Osteocyte (in vitro differentiated cells): ENCODE results near the gene ZBTB40. TPM values are rescaled to one million over a fixed set of nuclear protein-coding genes. Genes with fewer than 3 reads are reported as not detected.

Experiments used
- DNase-seq: peaks from one replicate; pipeline ENCODE4 v3.0.0; 2021; ENCODE audit warnings: mixed read lengths; ENCODE audit not compliant: unreplicated experiment; ENCODE audit errors: extremely low spot score
- H3K27ac Mint-ChIP-seq: one replicate; pipeline ENCODE4 v1.8.0; 2021; ENCODE audit warnings: mild to moderate bottlenecking, mixed read lengths; ENCODE audit not compliant: unreplicated experiment
- H3K27me3 Mint-ChIP-seq: one replicate; pipeline ENCODE4 v1.8.0; 2021; ENCODE audit warnings: mixed read lengths; ENCODE audit not compliant: unreplicated experiment
- H3K36me3 Mint-ChIP-seq: one replicate; pipeline ENCODE4 v1.8.0; 2021; ENCODE audit warnings: mixed read lengths; ENCODE audit not compliant: unreplicated experiment
- H3K4me1 Mint-ChIP-seq: one replicate; pipeline ENCODE4 v1.8.0; 2021; ENCODE audit warnings: mixed read lengths; ENCODE audit not compliant: unreplicated experiment
- H3K4me3 Mint-ChIP-seq: one replicate; pipeline ENCODE4 v1.8.0; 2021; ENCODE audit warnings: mild to moderate bottlenecking, moderate library complexity, mixed read lengths; ENCODE audit not compliant: unreplicated experiment
- H3K9me3 Mint-ChIP-seq: one replicate; pipeline ENCODE4 v1.8.0; 2021; ENCODE audit warnings: mixed read lengths; ENCODE audit not compliant: unreplicated experiment
- total RNA-seq: library from RNA; stranded (reverse); gene quantifications from 2 replicates; pipeline ENCODE4 v1.2.1, GENCODE V29; 2021
- TF ChIP-seq, protein P1 (sequence below): fragments of 200-600 bp; sonication (generic); IDR thresholded peaks from 2 replicates; pipeline ENCODE4 v1.5.0; 2021; ENCODE audit warnings: antibody characterized with exemption, mild to moderate bottlenecking, moderate library complexity

Gene ZBTB40
- total RNA-seq, 1 donor from 2014 or later: 23.6 TPM

DNA sequence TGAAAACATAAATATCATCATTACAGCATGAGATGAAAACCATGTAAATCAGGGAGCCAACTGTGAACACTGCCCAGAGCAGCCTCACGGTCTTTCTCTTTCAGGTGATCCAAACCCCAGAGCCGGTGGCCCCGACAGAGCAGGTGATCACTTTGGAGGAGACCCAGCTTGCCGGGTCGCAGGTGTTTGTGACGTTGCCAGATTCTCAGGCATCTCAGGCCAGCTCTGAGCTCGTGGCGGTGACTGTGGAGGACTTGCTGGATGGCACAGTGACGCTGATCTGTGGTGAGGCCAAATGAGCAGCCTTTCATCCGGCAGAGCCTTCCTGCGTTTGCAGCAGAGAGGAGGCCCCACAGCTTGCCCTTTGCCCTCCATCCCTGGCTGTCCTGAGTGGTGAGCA lies 74.4 kb downstream of the ZBTB40 start:
- no peak overlapping the region for H3K4me3 Mint-ChIP-seq
- DNase-seq: no peak
- no peaks in the 10 kb centered on the region for H3K4me1 Mint-ChIP-seq
- TF ChIP-seq, protein P1, sequence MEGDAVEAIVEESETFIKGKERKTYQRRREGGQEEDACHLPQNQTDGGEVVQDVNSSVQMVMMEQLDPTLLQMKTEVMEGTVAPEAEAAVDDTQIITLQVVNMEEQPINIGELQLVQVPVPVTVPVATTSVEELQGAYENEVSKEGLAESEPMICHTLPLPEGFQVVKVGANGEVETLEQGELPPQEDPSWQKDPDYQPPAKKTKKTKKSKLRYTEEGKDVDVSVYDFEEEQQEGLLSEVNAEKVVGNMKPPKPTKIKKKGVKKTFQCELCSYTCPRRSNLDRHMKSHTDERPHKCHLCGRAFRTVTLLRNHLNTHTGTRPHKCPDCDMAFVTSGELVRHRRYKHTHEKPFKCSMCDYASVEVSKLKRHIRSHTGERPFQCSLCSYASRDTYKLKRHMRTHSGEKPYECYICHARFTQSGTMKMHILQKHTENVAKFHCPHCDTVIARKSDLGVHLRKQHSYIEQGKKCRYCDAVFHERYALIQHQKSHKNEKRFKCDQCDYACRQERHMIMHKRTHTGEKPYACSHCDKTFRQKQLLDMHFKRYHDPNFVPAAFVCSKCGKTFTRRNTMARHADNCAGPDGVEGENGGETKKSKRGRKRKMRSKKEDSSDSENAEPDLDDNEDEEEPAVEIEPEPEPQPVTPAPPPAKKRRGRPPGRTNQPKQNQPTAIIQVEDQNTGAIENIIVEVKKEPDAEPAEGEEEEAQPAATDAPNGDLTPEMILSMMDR: no peak
- no peaks in the 10 kb centered on the region for H3K9me3 Mint-ChIP-seq
- no peak overlapping the region for H3K27ac Mint-ChIP-seq
- no peaks in the 10 kb centered on the region for H3K27me3 Mint-ChIP-seq
- peaks cover 51% of the 10 kb centered on the region for H3K36me3 Mint-ChIP-seq

DNA sequence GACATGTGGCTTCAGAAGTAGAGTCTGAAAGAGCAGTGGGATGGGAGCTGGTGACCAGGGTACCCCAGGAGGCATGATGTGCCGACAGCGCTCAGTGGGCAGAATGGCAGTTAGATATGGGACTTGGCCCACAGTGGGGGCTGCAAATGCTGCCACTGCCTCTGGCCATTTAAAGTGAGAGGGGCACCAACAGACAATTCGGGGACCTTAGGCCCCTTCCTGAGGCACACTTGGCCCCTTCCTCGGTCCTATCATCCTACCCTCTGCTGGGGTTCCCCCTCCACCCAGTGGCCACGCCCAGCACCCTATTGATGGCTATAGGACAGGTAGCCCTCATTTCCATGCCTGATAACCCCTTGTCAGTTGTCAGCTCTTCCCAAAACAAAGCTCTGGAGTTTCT lies 75.0 kb downstream of the ZBTB40 start:
- TF ChIP-seq, protein P1: no peak
- H3K9me3 Mint-ChIP-seq: no peaks in the 10 kb centered on the region
- H3K36me3 Mint-ChIP-seq: peaks cover 48% of the 10 kb centered on the region
- no peak for DNase-seq
- H3K27me3 Mint-ChIP-seq: no peaks in the 10 kb centered on the region
- H3K4me3 Mint-ChIP-seq: no peak overlapping the region
- no peaks in the 10 kb centered on the region for H3K4me1 Mint-ChIP-seq
- H3K27ac Mint-ChIP-seq: no peak overlapping the region

DNA sequence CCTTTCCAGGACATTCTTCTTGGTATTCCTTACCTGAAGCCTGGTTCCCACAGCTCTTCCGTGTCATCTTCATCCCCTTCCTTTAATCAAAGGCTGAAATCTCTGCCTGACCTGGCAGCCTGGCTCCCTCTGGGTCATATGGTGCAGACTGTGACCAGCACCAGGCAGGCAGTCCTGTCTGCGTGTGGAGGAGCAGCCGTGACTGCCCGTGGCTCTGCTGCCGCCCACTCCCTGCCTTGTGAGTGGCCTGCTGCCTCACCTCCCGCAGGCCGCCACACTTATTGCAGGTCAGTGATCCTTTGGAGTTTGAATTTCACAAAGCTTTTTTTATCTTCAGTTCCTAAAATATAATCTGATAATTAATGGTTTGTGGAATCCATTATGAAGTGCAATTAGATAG lies 75.5 kb downstream of the ZBTB40 start:
- Mint-ChIP-seq H3K4me3 (no peak overlapping the region), H3K9me3 (no peaks in the 10 kb centered on the region), H3K36me3 (peaks cover 44% of the 10 kb centered on the region), H3K27me3 (no peaks in the 10 kb centered on the region), H3K4me1 (no peaks in the 10 kb centered on the region), H3K27ac (no peak overlapping the region)
- TF ChIP-seq, protein P1: no peak
- DNase-seq: no peak

DNA sequence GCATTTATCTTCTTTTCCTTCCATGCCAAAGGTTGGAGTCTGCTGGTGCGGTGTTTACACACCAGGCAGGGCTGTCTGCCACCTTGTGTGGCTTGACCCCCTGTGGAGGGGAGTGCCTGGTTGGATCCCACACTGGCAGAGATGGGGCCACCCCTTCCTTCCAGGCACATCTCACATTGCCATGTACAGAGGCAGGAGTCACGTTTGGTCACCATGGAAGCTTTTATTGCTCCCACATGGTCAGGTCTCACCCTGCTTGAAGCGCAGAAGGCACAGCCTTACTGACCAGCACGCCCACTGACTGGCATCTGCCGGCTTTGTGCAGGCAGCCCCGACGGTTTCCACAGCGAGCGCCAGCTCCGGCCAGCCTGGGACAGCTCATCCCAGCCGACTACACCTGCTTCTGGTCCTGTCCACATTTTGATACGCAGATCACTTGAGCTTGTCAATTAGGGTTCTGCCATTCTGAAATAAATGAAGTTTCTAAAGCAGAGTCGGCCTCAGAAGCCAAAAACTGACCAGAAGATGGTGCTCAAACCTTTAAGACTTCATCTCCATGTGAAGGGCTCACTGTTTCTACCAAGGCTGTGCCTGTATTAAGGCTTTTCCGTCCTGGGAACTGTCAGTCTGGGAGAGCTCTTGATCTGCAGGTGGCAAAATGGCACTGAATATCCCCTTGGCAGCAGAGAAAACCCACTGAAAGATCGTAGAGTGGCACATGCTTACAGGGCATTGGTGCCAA lies 76.1 kb downstream of the ZBTB40 start:
- TF ChIP-seq, protein P1: peak; percentile 32
- H3K27ac Mint-ChIP-seq: no peak overlapping the region
- H3K4me1 Mint-ChIP-seq: no peaks in the 10 kb centered on the region
- peaks cover 40% of the 10 kb centered on the region for H3K36me3 Mint-ChIP-seq
- H3K4me3 Mint-ChIP-seq: no peak overlapping the region
- H3K9me3 Mint-ChIP-seq: no peaks in the 10 kb centered on the region
- H3K27me3 Mint-ChIP-seq: no peaks in the 10 kb centered on the region
- DNase-seq: no peak

DNA sequence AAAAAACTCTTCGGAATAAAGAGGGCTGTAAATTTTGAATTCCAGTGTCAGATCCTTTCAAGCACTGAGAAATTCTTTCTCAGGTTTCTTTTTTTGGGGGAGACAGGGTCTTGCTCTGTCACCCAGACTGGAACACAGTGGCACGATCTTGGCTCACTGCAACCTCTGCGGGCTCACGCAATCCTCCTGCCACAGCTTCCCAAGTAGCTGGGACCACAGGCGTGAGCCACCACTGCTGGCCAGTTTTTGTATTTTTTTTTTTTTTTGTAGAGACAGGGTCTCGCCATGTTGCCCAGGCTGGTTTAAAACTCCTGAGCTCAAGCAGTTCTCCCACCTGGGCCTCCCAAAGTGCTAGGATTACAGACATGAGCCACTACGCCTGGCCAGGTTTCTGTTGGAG lies 76.8 kb downstream of the ZBTB40 start:
- H3K9me3 Mint-ChIP-seq: no peaks in the 10 kb centered on the region
- DNase-seq: no peak
- TF ChIP-seq, protein P1: no peak
- no peaks in the 10 kb centered on the region for H3K27me3 Mint-ChIP-seq
- H3K4me1 Mint-ChIP-seq: no peaks in the 10 kb centered on the region
- peaks cover 40% of the 10 kb centered on the region for H3K36me3 Mint-ChIP-seq
- H3K4me3 Mint-ChIP-seq: no peak overlapping the region
- no peak overlapping the region for H3K27ac Mint-ChIP-seq
